H1 (cell line): ENCODE measurements around the gene PTTG1IP. TPM values are rescaled to one million over a fixed set of nuclear protein-coding genes. Genes with fewer than 3 reads are reported as not detected.

ENCODE experiments used
- CBX5 ChIP-seq: fragments of 300-800, 300-1000 bp; sonication (generic); IDR thresholded peaks from 2 replicates; pipeline ENCODE4 v1.7.1; 2016; ENCODE audit warnings: antibody characterized with exemption, low read length, low read depth
- CHD7 ChIP-seq: fragments of 300-600 bp; sonication (generic); IDR thresholded peaks from 2 replicates; pipeline ENCODE4 v1.7.1; 2012; ENCODE audit warnings: low read length, moderate library complexity, mild to moderate bottlenecking, inconsistent platforms; ENCODE audit not compliant: insufficient replicate concordance
- SIRT6 ChIP-seq: IDR thresholded peaks from one replicate; pipeline ENCODE4 v1.7.1; 2012; ENCODE audit warnings: low read length, inconsistent platforms
- SP2 ChIP-seq: IDR thresholded peaks from 2 replicates; pipeline ENCODE4 v1.6.1; 2012; ENCODE audit warnings: mild to moderate bottlenecking, low read length, inconsistent platforms
- polyA plus RNA-seq, 7 experiments: library from polyadenylated mRNA; depleted of rRNA in 3 of 7; stranded (reverse) in 5 of 7; unstranded in 2 of 7; fragments of >200 nt in 5 of 7; fragments of 200-250 nt in 2 of 7; gene quantifications; 1 replicate in 5 of 7; 2 replicates in 1 of 7; 4 replicates in 1 of 7; pipeline versions ENCODE4 v1.2.1 to v1.2.3, GENCODE V29; 2011 to 2013; ENCODE audit warnings: missing spikeins in 2 of 7, mixed read lengths in 2 of 7
- total RNA-seq: library from RNA; stranded (reverse); fragmentation: NEBNext Ultra II Directional; extraction: Animal tissue kit (Norgen Biotek cat#: 25700); gene quantifications from 2 replicates; pipeline ENCODE4 v1.2.1, GENCODE V29; 2021

Gene PTTG1IP
- total and polyA plus RNA-seq, 2 of the 8 experiments (the other 6 are each of a cell fraction or from before 2014, with no cell fraction given), result 90.8 to 130 TPM

GRCh38 chr21:44905016-44905727 is 31.7 kb upstream of the PTTG1IP start (continued):
- TF ChIP-seq CBX5 (no peak), SP2 (no peak), CHD7 (no peak), SIRT6 (no peak)
